ENCODE data around the gene HOXD3. TPM values are rescaled to one million over a fixed set of nuclear protein-coding genes. Genes with fewer than 3 reads are reported as not detected.

The HOXD3 gene
- total and polyA plus RNA-seq, 5 donors from 2014 or later: not detected

DNA sequence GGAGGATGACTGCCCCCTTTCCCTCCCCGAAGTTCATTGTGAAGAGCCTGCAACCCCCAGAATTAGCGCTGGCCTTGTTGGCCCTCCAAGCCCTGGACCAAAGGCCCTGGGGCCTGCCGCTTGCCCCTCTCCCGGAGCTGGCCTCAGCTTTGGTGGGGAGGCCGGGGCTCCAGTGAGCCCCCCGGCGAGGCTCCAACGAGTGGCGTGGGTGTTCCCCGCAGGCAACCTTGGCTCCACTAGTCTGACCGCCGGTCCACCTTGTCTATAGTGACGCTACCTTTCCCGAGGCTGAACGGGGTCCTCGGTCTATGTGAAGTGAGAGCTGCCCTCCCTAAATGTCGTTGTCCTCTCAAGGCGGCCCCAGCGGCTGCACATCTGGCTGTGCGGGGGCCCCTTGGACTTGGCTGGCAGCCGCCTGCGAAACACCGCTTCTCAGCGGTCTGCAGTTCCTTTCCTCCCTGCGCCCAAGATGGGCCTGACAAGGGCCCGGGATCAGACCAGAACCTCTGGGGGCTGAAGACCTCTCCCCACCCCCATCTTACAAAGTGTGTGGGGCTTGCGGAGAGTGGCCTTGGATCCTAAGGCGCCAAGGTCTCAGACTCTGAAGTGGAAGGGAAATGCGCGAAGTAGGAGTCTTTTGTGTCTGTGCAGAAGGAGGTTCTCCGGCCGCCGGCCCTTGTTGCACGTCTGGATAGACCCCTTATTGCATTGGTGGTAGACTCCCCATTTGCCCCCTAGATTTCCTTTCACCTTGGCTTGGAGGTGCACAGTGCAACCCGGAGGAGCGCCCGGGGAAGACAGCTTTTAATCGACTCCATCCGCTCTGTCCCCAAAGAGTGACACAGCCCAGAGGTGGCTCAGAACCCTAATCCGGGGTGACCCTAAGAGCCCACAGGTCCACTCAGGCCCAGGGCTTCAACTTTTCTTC is 44.5 kb upstream of the HOXD3 start:
- Mint-ChIP-seq H3K4me1 (peaks cover 0 to 14% (median 7%) of the 10 kb centered on the region in 4 donors), H3K27me3 (peaks cover 88% of the 10 kb centered on the region), H3K4me3 (peak overlapping the region in 2 of 4 donors; percentile 22 to 54), H3K36me3 (peaks cover 4% of the 10 kb centered on the region), H3K9me3 (peaks cover 0 to 22% (median 2%) of the 10 kb centered on the region in 7 donors), H3K27ac (no peak overlapping the region)
- ATAC-seq (ENCODE audit: low read depth in 2 of 2) (no peak), DNase-seq (no peak)
- Histone ChIP-seq H3K27me3 (ENCODE audit: control insufficient read depth, insufficient read depth, low read length) (peaks cover 59% of the 10 kb centered on the region), H3K9me3 (ENCODE audit: control insufficient read depth in 2 of 2, low read length in 2 of 2) (peaks cover 0 to 26% of the 10 kb centered on the region in 2 experiments), H3K4me1 (ENCODE audit: control insufficient read depth, insufficient read depth, low read length, poor library complexity, severe bottlenecking) (no peaks in the 10 kb centered on the region), H3K36me3 (ENCODE audit: control insufficient read depth, insufficient read depth, low read length) (no peaks in the 10 kb centered on the region), H3K27ac (ENCODE audit: insufficient read depth, low read length, poor library complexity, severe bottlenecking) (no peak overlapping the region), H3K4me3 (ENCODE audit: low read depth, low read length) (no peak overlapping the region)

DNA sequence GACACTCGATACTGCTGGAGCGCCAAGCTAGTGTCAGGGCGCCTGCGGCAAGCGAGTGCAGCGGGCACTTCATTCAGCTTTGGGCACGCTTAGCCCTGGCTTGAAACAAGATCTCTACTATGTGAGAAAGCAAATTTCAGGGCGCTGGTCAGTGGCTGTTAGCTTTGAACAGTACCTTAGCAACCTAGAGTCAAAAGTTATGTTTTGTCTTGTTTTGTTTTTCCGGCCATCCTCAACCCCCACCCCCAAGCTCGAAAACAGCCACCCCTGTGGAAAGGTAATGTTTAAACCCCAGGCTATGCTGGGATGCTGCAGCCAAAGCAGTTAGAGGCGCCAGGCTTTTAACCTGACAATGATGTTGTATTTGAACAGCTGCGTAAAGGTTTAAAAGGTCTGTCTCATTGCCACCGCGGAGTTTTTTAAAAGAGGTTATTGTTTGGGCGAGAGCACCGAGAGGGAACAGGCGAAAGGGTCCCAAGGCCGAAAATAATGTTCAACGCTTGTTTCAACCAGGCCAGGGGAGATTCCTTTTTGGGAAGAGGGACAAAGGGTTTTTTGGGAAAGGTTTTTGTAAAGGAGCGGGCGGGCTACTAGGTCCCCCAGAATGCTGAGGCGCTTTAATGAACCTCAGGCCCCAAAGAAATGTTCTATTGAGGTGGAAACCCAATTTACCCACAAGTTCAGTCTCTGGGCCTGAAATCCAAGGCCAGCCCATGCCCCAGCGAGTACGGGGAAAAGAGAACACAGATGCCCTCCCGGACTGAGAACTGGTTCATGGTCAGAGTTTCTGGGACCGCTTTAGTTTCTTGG is 42.8 kb upstream of the HOXD3 start:
- peaks cover 4 to 8% (median 6%) of the 10 kb centered on the region in 4 donors for H3K4me1 Mint-ChIP-seq
- no peak overlapping the region for H3K4me3 ChIP-seq (ENCODE audit: low read depth, low read length)
- peaks cover 91% of the 10 kb centered on the region for H3K27me3 Mint-ChIP-seq
- peaks cover 0 to 22% (median 3%) of the 10 kb centered on the region in 7 donors for H3K9me3 Mint-ChIP-seq
- H3K4me3 Mint-ChIP-seq: no peak overlapping the region
- H3K36me3 Mint-ChIP-seq: peaks cover 5% of the 10 kb centered on the region
- H3K27ac ChIP-seq (ENCODE audit: insufficient read depth, low read length, poor library complexity, severe bottlenecking): no peak overlapping the region
- H3K27me3 ChIP-seq (ENCODE audit: control insufficient read depth, insufficient read depth, low read length): peaks cover 69% of the 10 kb centered on the region
- peaks cover 3 to 24% of the 10 kb centered on the region in 2 experiments for H3K9me3 ChIP-seq (ENCODE audit: control insufficient read depth in 2 of 2, low read length in 2 of 2)
- H3K4me1 ChIP-seq (ENCODE audit: control insufficient read depth, insufficient read depth, low read length, poor library complexity, severe bottlenecking): no peaks in the 10 kb centered on the region
- DNase-seq (no peak), ATAC-seq (ENCODE audit: low read depth in 2 of 2) (no peak)
- no peaks in the 10 kb centered on the region for H3K36me3 ChIP-seq (ENCODE audit: control insufficient read depth, insufficient read depth, low read length)
- H3K27ac Mint-ChIP-seq: no peak overlapping the region

DNA sequence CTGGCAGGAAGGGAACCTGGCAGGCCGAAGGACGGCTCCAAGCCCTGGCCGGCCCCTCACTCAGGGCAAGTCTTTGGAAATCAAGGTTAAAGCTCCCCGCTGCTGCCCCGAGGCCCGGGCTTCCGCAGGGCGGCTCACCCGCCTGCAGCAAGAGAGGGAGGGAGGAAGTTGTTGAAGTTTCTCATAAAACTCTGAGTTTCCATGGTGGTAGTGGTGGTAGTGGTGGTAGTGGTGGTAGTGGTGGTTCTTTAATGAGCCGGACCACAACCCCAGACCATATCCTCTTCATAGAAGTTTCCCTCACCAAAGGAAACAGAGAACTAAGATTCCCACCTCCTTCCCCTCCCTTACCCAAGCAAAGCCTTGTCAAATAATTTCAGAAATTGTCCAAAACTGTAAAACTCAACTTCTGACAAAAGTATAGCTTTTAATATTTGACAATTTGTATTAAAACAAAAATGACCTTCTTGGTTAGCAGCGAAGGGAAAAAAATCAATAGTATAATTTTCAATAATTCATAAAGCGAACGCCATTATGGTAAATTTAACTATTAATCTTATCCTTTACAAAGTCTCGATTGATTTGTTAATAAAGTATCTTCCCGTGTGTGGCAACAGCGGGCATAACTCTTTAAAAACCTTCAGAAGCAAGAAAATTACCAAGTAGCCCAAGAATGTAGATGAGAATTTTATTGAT is 42.0 kb upstream of the HOXD3 start:
- Mint-ChIP-seq H3K36me3 (peaks cover 3% of the 10 kb centered on the region), H3K9me3 (peaks cover 0 to 25% (median 3%) of the 10 kb centered on the region in 7 donors), H3K27me3 (peaks cover 90% of the 10 kb centered on the region), H3K4me1 (peaks cover 0 to 8% (median 5%) of the 10 kb centered on the region in 4 donors), H3K4me3 (no peak overlapping the region), H3K27ac (no peak overlapping the region)
- no peaks in the 10 kb centered on the region for H3K36me3 ChIP-seq (ENCODE audit: control insufficient read depth, insufficient read depth, low read length)
- H3K4me1 ChIP-seq (ENCODE audit: control insufficient read depth, insufficient read depth, low read length, poor library complexity, severe bottlenecking): no peaks in the 10 kb centered on the region
- H3K27me3 ChIP-seq (ENCODE audit: control insufficient read depth, insufficient read depth, low read length): peaks cover 70% of the 10 kb centered on the region
- ATAC-seq (ENCODE audit: low read depth in 2 of 2): no peak
- no peak for DNase-seq
- no peak overlapping the region for H3K4me3 ChIP-seq (ENCODE audit: low read depth, low read length)
- peaks cover 6 to 22% of the 10 kb centered on the region in 2 experiments for H3K9me3 ChIP-seq (ENCODE audit: control insufficient read depth in 2 of 2, low read length in 2 of 2)
- no peak overlapping the region for H3K27ac ChIP-seq (ENCODE audit: insufficient read depth, low read length, poor library complexity, severe bottlenecking)

DNA sequence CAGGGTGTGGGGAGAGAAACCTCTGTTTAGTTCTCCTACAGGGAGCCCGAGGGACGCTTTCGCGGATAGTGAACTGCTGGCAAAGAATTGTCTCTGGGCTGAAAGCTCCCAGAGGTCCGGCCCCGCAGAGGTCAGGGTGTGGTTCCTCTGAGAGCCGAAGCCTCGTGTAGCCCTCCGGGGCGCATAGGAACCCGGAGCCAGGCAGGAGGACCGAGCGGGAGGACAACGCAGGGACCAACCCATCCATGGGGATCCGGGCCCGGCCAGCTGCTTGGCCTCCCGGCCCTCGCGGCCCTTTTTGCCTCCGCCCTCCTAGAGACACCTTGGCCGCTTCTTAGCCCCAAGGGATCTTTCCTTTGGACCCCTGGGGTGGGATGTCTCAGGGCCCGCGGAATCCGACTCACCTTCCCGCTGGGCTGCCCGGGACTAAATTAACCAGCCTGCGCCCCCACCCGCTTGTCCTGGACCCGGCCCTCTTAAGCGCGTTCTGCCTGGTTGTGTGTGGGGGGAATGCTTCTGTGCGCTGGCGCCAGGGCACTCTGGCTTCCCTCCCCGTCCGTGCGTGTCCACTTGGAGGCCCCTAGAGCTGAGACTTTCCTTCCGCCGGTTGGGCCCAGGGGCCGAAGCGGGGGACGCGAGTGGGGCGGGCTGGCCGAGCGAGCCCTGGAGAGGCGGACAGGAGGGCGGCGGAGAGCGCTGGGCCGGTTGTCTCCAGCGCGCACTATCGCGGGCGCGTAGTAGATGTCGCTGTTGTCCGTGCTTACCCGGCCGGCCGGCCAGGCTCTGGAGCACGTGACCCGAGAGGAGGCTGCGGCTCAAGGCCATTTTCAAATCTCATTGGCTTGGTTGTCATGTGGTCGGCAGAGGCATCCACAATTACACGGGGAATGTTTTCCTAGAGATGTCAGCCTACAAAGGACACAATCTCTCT is 41.0 kb upstream of the HOXD3 start, which contains the start of gene HOXD10:
HOXD10 (plus strand) TSS at position 896 of the 931 bp plus-strand sequence. CDS start 56 bp downstream, outside the sequence.
- Histone ChIP-seq H3K27ac (ENCODE audit: insufficient read depth, low read length, poor library complexity, severe bottlenecking) (no peak within 1 kb of the TSS), H3K9me3 (ENCODE audit: control insufficient read depth in 2 of 2, low read length in 2 of 2) (peaks cover 7 to 18% of the 10 kb centered on the region in 2 experiments), H3K4me3 (ENCODE audit: low read depth, low read length) (no peak within 1 kb of the TSS), H3K4me1 (ENCODE audit: control insufficient read depth, insufficient read depth, low read length, poor library complexity, severe bottlenecking) (no peaks in the 10 kb centered on the region), H3K27me3 (ENCODE audit: control insufficient read depth, insufficient read depth, low read length) (peaks cover 70% of the 10 kb centered on the region), H3K36me3 (ENCODE audit: control insufficient read depth, insufficient read depth, low read length) (no peaks in the 10 kb centered on the region)
- peaks cover 0 to 23% (median 3%) of the 10 kb centered on the region in 7 donors for H3K9me3 Mint-ChIP-seq
- H3K27me3 Mint-ChIP-seq: peaks cover 90% of the 10 kb centered on the region
- peaks cover 3 to 8% (median 5%) of the 10 kb centered on the region in 4 donors for H3K4me1 Mint-ChIP-seq
- DNase-seq (no peak), ATAC-seq (ENCODE audit: low read depth in 2 of 2) (no peak)
- peak within 1 kb of the TSS in 1 of 4 donors; percentile 69 for H3K4me3 Mint-ChIP-seq
- H3K27ac Mint-ChIP-seq: peak within 1 kb of the TSS in 1 of 3 donors; percentile 83
- peaks cover 3% of the 10 kb centered on the region for H3K36me3 Mint-ChIP-seq

DNA sequence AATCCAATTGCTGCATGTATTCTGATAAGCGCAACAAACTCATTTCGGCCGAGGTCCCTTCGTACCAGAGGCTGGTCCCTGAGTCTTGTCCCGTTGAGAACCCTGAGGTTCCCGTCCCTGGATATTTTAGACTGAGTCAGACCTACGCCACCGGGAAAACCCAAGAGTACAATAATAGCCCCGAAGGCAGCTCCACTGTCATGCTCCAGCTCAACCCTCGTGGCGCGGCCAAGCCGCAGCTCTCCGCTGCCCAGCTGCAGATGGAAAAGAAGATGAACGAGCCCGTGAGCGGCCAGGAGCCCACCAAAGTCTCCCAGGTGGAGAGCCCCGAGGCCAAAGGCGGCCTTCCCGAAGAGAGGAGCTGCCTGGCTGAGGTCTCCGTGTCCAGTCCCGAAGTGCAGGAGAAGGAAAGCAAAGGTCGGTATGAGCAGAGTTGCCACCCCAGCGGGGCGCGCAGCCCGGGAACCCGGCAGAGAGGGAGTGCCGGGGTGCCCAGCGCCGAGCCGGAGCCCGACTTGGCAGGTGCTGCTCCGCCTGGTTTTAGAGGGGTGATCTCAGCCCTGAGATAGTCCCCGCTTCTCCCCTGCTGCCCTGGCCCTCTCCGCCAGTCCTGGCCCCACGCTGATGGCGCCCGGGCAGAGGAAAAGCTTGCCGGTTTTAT is 39.8 kb upstream of the HOXD3 start:
- Mint-ChIP-seq H3K4me3 (peak overlapping the region in 1 of 4 donors; percentile 69), H3K27me3 (peaks cover 83% of the 10 kb centered on the region), H3K27ac (peak overlapping the region in 1 of 3 donors; percentile 83), H3K36me3 (peaks cover 3% of the 10 kb centered on the region), H3K9me3 (peaks cover 0 to 18% (median 3%) of the 10 kb centered on the region in 7 donors), H3K4me1 (peaks cover 2 to 6% (median 5%) of the 10 kb centered on the region in 4 donors)
- H3K36me3 ChIP-seq (ENCODE audit: control insufficient read depth, insufficient read depth, low read length): no peaks in the 10 kb centered on the region
- peaks cover 4% of the 10 kb centered on the region for H3K4me1 ChIP-seq (ENCODE audit: control insufficient read depth, insufficient read depth, low read length, poor library complexity, severe bottlenecking)
- H3K27ac ChIP-seq (ENCODE audit: insufficient read depth, low read length, poor library complexity, severe bottlenecking): no peak overlapping the region
- H3K27me3 ChIP-seq (ENCODE audit: control insufficient read depth, insufficient read depth, low read length): peaks cover 68% of the 10 kb centered on the region
- H3K4me3 ChIP-seq (ENCODE audit: low read depth, low read length): no peak overlapping the region
- DNase-seq (no peak), ATAC-seq (ENCODE audit: low read depth in 2 of 2) (no peak)
- peaks cover 7 to 16% of the 10 kb centered on the region in 2 experiments for H3K9me3 ChIP-seq (ENCODE audit: control insufficient read depth in 2 of 2, low read length in 2 of 2)

DNA sequence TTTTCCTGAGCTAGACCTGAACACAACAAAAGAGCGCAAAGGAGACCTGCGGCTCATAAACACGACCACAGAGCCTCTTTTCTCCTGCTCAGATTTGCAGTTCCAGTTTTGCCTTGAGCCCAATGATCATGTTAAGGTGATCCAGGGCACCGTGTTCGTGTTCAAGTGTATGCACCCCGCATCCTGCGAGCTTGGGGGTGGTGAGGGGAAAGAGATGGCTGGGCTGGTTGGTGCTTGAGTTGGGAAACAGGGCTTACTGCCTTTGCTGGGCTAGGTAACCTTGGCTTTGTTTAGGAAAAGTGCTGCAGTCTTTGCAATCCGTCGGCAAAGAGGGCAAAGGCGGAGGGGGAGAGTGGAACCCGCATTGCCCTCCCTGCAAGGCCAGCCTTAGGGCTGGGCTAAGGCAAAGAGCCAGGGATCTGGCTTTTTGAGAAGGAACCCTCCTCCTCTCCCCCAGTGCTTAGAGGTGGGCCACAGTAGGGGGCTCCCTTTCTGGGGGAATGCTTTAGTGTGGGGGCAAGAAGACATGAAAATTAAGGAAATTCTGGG is 39.2 kb upstream of the HOXD3 start:
- H3K36me3 ChIP-seq (ENCODE audit: control insufficient read depth, insufficient read depth, low read length): no peaks in the 10 kb centered on the region
- Mint-ChIP-seq H3K4me1 (peaks cover 5 to 6% (median 5%) of the 10 kb centered on the region in 4 donors), H3K27me3 (peaks cover 78% of the 10 kb centered on the region), H3K27ac (no peak overlapping the region), H3K36me3 (peaks cover 3% of the 10 kb centered on the region), H3K4me3 (peak overlapping the region in 1 of 4 donors; percentile 69), H3K9me3 (peaks cover 0 to 18% (median 3%) of the 10 kb centered on the region in 7 donors)
- ATAC-seq (ENCODE audit: low read depth in 2 of 2): no peak
- peaks cover 7 to 16% of the 10 kb centered on the region in 2 experiments for H3K9me3 ChIP-seq (ENCODE audit: control insufficient read depth in 2 of 2, low read length in 2 of 2)
- H3K4me1 ChIP-seq (ENCODE audit: control insufficient read depth, insufficient read depth, low read length, poor library complexity, severe bottlenecking): peaks cover 10% of the 10 kb centered on the region
- H3K4me3 ChIP-seq (ENCODE audit: low read depth, low read length): no peak overlapping the region
- H3K27me3 ChIP-seq (ENCODE audit: control insufficient read depth, insufficient read depth, low read length): peaks cover 65% of the 10 kb centered on the region
- no peak overlapping the region for H3K27ac ChIP-seq (ENCODE audit: insufficient read depth, low read length, poor library complexity, severe bottlenecking)
- no peak for DNase-seq
